SK-N-SH treated with all-trans-retinoic acid at 6 μM for 48 hours (cell line): ENCODE results near the gene ATP5F1C.

ENCODE experiments used
- ATAC-seq: fragments of 200-7000 bp; cut with Tn5 transposase; 3 replicates; pipeline ENCODE4 v1.9.1; 2020; ENCODE audit warnings: mild to moderate bottlenecking, moderate library complexity
- CSDC2 ChIP-seq: fragments of 250-450 bp; sonication (Bioruptor Pico); IDR thresholded peaks from 2 replicates; pipeline ENCODE4 v1.5.0; 2020; ENCODE audit warnings: mild to moderate bottlenecking, moderate library complexity
- ESRRG ChIP-seq: fragments of 250-450 bp; sonication (Bioruptor Pico); IDR thresholded peaks from 2 replicates; pipeline ENCODE4 v1.6.1; 2021; ENCODE audit warnings: mild to moderate bottlenecking
- GLIS3 ChIP-seq: fragments of 250-450 bp; sonication (Bioruptor Pico); IDR thresholded peaks from 2 replicates; pipeline ENCODE4 v1.5.0; 2020; ENCODE audit warnings: mild to moderate bottlenecking, moderate library complexity
- ISL1 ChIP-seq: fragments of 250-450 bp; sonication (Bioruptor Pico); IDR thresholded peaks from 2 replicates; pipeline ENCODE4 v2.1.2; 2022; ENCODE audit warnings: mild to moderate bottlenecking, moderate library complexity
- OSR1 ChIP-seq: fragments of 250-450 bp; sonication (Bioruptor Pico); IDR thresholded peaks from 2 replicates; pipeline ENCODE4 v1.8.0; 2022; ENCODE audit warnings: moderate library complexity, mild to moderate bottlenecking, inconsistent platforms
- PPARA ChIP-seq: fragments of 250-450 bp; sonication (Bioruptor Pico); IDR thresholded peaks from 2 replicates; pipeline ENCODE4 v1.5.0; 2020; ENCODE audit warnings: mild to moderate bottlenecking, borderline replicate concordance
- SNAI2 ChIP-seq: fragments of 250-450 bp; sonication (Bioruptor Pico); IDR thresholded peaks from 2 replicates; pipeline ENCODE4 v1.5.0; 2020; ENCODE audit warnings: mild to moderate bottlenecking, moderate library complexity
- TCF4 ChIP-seq: fragments of 250-450 bp; sonication (Bioruptor Pico); IDR thresholded peaks from 2 replicates; pipeline ENCODE4 v1.8.0; 2021; ENCODE audit warnings: mild to moderate bottlenecking, moderate library complexity, borderline replicate concordance
- TOX ChIP-seq: fragments of 250-450 bp; sonication (Bioruptor Pico); IDR thresholded peaks from 2 replicates; pipeline ENCODE4 v1.8.0; 2021; ENCODE audit warnings: mild to moderate bottlenecking, moderate library complexity, borderline replicate concordance
- ZC3H10 ChIP-seq: fragments of 250-450 bp; sonication (Bioruptor Pico); IDR thresholded peaks from 2 replicates; pipeline ENCODE4 v1.5.1; 2021; ENCODE audit warnings: mild to moderate bottlenecking, moderate library complexity
- ZFP30 ChIP-seq: fragments of 450-650 bp; formaldehyde crosslinking; IDR thresholded peaks from 2 replicates; pipeline ENCODE4 v1.5.0; 2022; ENCODE audit warnings: mild to moderate bottlenecking, moderate library complexity
- ZNF565 ChIP-seq: fragments of 450-650 bp; formaldehyde crosslinking; conservative IDR thresholded peaks from 2 replicates; pipeline ENCODE4 v1.5.0; 2020; ENCODE audit warnings: low read depth, mild to moderate bottlenecking, moderate library complexity
- ZNF70 ChIP-seq: fragments of 450-650 bp; formaldehyde crosslinking; IDR thresholded peaks from 2 replicates; pipeline ENCODE4 v1.5.0; 2020; ENCODE audit warnings: mild to moderate bottlenecking, moderate library complexity
- ZNF8 ChIP-seq: fragments of 450-650 bp; formaldehyde crosslinking; IDR thresholded peaks from 2 replicates; pipeline ENCODE4 v1.5.0; 2020; ENCODE audit warnings: mild to moderate bottlenecking, moderate library complexity
- TF ChIP-seq, protein P1 (sequence below): fragments of 250-450 bp; sonication (Bioruptor Pico); IDR thresholded peaks from 2 replicates; pipeline ENCODE4 v1.5.1; 2020; ENCODE audit warnings: low read depth, mild to moderate bottlenecking, moderate library complexity
- TF ChIP-seq, protein P2 (sequence below): fragments of 250-450 bp; sonication (Bioruptor Pico); IDR thresholded peaks from 2 replicates; pipeline ENCODE4 v1.8.0; 2020; ENCODE audit warnings: mild to moderate bottlenecking, moderate library complexity, borderline replicate concordance
- TF ChIP-seq, protein P3 (sequence below): fragments of 250-450 bp; sonication (Bioruptor Pico); IDR thresholded peaks from 2 replicates; pipeline ENCODE4 v1.5.0; 2020; ENCODE audit warnings: mild to moderate bottlenecking, moderate library complexity
- TF ChIP-seq, protein P4 (sequence below): fragments of 250-450 bp; sonication (Bioruptor Pico); IDR thresholded peaks from 2 replicates; pipeline ENCODE4 v1.5.1; 2021; ENCODE audit warnings: mild to moderate bottlenecking, moderate library complexity
- TF ChIP-seq, protein P5 (sequence below): fragments of 250-450 bp; sonication (Bioruptor Pico); IDR thresholded peaks from 2 replicates; pipeline ENCODE4 v1.8.0; 2021; ENCODE audit warnings: low read depth, mild to moderate bottlenecking, moderate library complexity, borderline replicate concordance

Gene ATP5F1C

DNA sequence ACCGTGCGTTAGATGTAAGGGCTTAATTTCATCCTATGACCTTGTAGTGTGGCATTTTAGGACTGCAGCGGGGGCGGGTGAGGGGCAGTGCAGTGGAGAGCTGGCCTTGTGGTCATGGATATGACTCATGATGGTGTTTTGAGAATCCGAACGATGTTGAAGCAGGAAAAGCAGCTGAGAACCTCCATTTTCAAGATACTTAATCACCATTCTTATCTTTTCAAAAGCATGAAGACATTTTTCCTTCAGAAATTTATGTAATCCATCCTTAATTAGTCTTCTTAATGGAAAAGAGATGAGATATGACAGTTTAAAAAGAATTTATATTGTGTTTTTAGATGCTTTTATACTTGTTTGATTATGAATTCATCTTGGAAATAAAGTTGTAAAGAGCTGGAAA, 9.6 kb downstream of the ATP5F1C start:
- ATAC-seq = peak; percentile 99
- TF ChIP-seq, protein P1, sequence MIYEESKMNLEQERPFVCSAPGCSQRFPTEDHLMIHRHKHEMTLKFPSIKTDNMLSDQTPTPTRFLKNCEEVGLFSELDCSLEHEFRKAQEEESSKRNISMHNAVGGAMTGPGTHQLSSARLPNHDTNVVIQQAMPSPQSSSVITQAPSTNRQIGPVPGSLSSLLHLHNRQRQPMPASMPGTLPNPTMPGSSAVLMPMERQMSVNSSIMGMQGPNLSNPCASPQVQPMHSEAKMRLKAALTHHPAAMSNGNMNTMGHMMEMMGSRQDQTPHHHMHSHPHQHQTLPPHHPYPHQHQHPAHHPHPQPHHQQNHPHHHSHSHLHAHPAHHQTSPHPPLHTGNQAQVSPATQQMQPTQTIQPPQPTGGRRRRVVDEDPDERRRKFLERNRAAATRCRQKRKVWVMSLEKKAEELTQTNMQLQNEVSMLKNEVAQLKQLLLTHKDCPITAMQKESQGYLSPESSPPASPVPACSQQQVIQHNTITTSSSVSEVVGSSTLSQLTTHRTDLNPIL (CRISPR knock-in tag) = peak; percentile 81; the same call in 1 of the 2 replicates
- no peak for TF ChIP-seq PPARA (CRISPR knock-in tag)
- no peak for TF ChIP-seq GLIS3
- no peak for TF ChIP-seq ZNF565 (CRISPR knock-in tag)
- TF ChIP-seq TCF4 (CRISPR knock-in tag) = no peak
- no peak for TF ChIP-seq ZNF70 (CRISPR knock-in tag)
- 0 out of 2 replicates have a peak, but pooled peaks have one; percentile 64 for TF ChIP-seq ESRRG
- TF ChIP-seq, protein P2, sequence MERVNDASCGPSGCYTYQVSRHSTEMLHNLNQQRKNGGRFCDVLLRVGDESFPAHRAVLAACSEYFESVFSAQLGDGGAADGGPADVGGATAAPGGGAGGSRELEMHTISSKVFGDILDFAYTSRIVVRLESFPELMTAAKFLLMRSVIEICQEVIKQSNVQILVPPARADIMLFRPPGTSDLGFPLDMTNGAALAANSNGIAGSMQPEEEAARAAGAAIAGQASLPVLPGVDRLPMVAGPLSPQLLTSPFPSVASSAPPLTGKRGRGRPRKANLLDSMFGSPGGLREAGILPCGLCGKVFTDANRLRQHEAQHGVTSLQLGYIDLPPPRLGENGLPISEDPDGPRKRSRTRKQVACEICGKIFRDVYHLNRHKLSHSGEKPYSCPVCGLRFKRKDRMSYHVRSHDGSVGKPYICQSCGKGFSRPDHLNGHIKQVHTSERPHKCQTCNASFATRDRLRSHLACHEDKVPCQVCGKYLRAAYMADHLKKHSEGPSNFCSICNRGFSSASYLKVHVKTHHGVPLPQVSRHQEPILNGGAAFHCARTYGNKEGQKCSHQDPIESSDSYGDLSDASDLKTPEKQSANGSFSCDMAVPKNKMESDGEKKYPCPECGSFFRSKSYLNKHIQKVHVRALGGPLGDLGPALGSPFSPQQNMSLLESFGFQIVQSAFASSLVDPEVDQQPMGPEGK (CRISPR knock-in tag) = peak; percentile 73; the same call in 1 of the 2 replicates
- TF ChIP-seq ZC3H10 (CRISPR knock-in tag) = no peak
- TF ChIP-seq, protein P3, sequence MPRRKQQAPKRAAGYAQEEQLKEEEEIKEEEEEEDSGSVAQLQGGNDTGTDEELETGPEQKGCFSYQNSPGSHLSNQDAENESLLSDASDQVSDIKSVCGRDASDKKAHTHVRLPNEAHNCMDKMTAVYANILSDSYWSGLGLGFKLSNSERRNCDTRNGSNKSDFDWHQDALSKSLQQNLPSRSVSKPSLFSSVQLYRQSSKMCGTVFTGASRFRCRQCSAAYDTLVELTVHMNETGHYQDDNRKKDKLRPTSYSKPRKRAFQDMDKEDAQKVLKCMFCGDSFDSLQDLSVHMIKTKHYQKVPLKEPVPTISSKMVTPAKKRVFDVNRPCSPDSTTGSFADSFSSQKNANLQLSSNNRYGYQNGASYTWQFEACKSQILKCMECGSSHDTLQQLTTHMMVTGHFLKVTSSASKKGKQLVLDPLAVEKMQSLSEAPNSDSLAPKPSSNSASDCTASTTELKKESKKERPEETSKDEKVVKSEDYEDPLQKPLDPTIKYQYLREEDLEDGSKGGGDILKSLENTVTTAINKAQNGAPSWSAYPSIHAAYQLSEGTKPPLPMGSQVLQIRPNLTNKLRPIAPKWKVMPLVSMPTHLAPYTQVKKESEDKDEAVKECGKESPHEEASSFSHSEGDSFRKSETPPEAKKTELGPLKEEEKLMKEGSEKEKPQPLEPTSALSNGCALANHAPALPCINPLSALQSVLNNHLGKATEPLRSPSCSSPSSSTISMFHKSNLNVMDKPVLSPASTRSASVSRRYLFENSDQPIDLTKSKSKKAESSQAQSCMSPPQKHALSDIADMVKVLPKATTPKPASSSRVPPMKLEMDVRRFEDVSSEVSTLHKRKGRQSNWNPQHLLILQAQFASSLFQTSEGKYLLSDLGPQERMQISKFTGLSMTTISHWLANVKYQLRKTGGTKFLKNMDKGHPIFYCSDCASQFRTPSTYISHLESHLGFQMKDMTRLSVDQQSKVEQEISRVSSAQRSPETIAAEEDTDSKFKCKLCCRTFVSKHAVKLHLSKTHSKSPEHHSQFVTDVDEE (CRISPR knock-in tag) = no peak
- TF ChIP-seq OSR1 (CRISPR knock-in tag) = no peak
- TF ChIP-seq CSDC2 (CRISPR knock-in tag) = no peak
- no peak for TF ChIP-seq ZFP30
- no peak for TF ChIP-seq TOX (CRISPR knock-in tag)
- TF ChIP-seq ISL1 (CRISPR knock-in tag) = peak; percentile 100
- peak; percentile 68; the same call in 1 of the 2 replicates for TF ChIP-seq SNAI2 (CRISPR knock-in tag)
- TF ChIP-seq, protein P4, sequence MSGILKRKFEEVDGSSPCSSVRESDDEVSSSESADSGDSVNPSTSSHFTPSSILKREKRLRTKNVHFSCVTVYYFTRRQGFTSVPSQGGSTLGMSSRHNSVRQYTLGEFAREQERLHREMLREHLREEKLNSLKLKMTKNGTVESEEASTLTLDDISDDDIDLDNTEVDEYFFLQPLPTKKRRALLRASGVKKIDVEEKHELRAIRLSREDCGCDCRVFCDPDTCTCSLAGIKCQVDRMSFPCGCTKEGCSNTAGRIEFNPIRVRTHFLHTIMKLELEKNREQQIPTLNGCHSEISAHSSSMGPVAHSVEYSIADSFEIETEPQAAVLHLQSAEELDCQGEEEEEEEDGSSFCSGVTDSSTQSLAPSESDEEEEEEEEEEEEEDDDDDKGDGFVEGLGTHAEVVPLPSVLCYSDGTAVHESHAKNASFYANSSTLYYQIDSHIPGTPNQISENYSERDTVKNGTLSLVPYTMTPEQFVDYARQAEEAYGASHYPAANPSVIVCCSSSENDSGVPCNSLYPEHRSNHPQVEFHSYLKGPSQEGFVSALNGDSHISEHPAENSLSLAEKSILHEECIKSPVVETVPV (CRISPR knock-in tag) = peak; percentile 69; the same call in 1 of the 2 replicates
- TF ChIP-seq, protein P5, sequence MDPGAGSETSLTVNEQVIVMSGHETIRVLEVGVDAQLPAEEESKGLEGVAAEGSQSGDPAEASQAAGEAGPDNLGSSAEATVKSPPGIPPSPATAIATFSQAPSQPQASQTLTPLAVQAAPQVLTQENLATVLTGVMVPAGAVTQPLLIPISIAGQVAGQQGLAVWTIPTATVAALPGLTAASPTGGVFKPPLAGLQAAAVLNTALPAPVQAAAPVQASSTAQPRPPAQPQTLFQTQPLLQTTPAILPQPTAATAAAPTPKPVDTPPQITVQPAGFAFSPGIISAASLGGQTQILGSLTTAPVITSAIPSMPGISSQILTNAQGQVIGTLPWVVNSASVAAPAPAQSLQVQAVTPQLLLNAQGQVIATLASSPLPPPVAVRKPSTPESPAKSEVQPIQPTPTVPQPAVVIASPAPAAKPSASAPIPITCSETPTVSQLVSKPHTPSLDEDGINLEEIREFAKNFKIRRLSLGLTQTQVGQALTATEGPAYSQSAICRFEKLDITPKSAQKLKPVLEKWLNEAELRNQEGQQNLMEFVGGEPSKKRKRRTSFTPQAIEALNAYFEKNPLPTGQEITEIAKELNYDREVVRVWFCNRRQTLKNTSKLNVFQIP (CRISPR knock-in tag) = no peak
- TF ChIP-seq, all 23 proteins: peak for 6

DNA sequence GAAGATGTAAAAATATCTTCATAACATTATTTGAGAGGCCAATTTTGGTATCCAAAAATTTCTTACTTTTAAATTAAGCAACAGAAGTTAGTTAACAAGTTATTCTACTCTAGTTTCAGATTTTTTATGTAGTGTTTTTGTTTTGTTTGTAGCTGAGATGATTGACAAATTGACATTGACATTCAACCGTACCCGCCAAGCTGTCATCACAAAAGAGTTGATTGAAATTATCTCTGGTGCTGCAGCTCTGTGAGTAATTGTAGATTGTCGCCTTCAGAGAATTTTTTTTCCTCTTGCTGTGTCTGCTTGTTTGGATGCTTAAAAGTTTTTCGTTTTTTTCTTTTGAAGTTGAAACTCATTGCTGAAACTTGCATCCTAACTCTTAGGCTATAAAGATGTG, 14.6 kb downstream of the ATP5F1C start:
- ATAC-seq = no peak
- TF ChIP-seq ZNF8 (CRISPR knock-in tag) (no peak), ZNF70 (CRISPR knock-in tag) (no peak), CSDC2 (CRISPR knock-in tag) (no peak), ZC3H10 (CRISPR knock-in tag) (no peak), TCF4 (CRISPR knock-in tag) (no peak), TOX (CRISPR knock-in tag) (no peak), ZNF565 (CRISPR knock-in tag) (no peak), ISL1 (CRISPR knock-in tag) (no peak), ESRRG (no peak), OSR1 (CRISPR knock-in tag) (no peak), SNAI2 (CRISPR knock-in tag) (no peak), GLIS3 (no peak), ZFP30 (no peak)
- TF ChIP-seq, protein P1 (CRISPR knock-in tag) = no peak
- TF ChIP-seq, protein P4 (CRISPR knock-in tag) = no peak
- TF ChIP-seq, protein P2 (CRISPR knock-in tag) = no peak
- TF ChIP-seq, protein P5 (CRISPR knock-in tag) = no peak
